ENCODE results near the gene LYL1.

Gene LYL1

GRCh38 chr19:13053761-13054625 is 48.7 kb downstream of the LYL1 start:
- in situ Hi-C loops (cut with MboI; ENCODE audit: low pct_unique_long_range_greater_than_20kb, low sequenced_read_pairs) = no loop called here

GRCh38 chr19:13053238-13053637 is 49.4 kb downstream of the LYL1 start:
- in situ Hi-C loops (cut with MboI; ENCODE audit: low pct_unique_long_range_greater_than_20kb, low sequenced_read_pairs) = no loop called here
- no peak for DNase-seq

More at GRCh38 chr19:13053761-13054625, 48.7 kb downstream of the LYL1 start:
- DNase-seq = no peak

GRCh38 chr19:13052447-13053175 is 50.0 kb downstream of the LYL1 start:
- in situ Hi-C loops (cut with MboI; ENCODE audit: low pct_unique_long_range_greater_than_20kb, low sequenced_read_pairs) = no loop called here
- DNase-seq = no peak

- in situ Hi-C loops (cut with MboI; ENCODE audit: low pct_unique_long_range_greater_than_20kb, low sequenced_read_pairs) = no loop called here
- no peak for DNase-seq
These were observed 51.0 kb downstream of the LYL1 start for GRCh38 chr19:13051557-13052165.

GRCh38 chr19:13050274-13050673 is 52.4 kb downstream of the LYL1 start:
- in situ Hi-C loops (cut with MboI; ENCODE audit: low pct_unique_long_range_greater_than_20kb, low sequenced_read_pairs) = no loop called here
- DNase-seq = no peak
